HG02571 (cell line): ENCODE results near the gene AFG1L.

Experiments used
- ATAC-seq: cut with Tn5 transposase; IDR thresholded peaks from one replicate; pipeline ENCODE4 v1.9.1; 2021; ENCODE audit warnings: mild to moderate bottlenecking, moderate library complexity; ENCODE audit not compliant: unreplicated experiment

AFG1L gene

GRCh38 chr6:108568551-108569305 lies 273.9 kb downstream of the AFG1L start:
- ATAC-seq: no peak

GRCh38 chr6:108570517-108570916 lies 275.7 kb downstream of the AFG1L start:
- ATAC-seq: no peak

- ATAC-seq: no peak
Observed at GRCh38 chr6:108574457-108575141, 279.7 kb downstream of the AFG1L start.
